Stomach (tissue), 9 donors: Measurements from ENCODE around the gene C2CD4C. TPM values are rescaled to one million over a fixed set of nuclear protein-coding genes. Genes with fewer than 3 reads are reported as not detected.

Experiments
- DNase-seq, 2 donors: peaks; one replicate each; pipeline versions ENCODE4 v3.0.0 to v3.0.0-alpha.2; 2013 to 2019
- H3K27ac ChIP-seq, 5 donors: fragments of 200-600 bp in 4 of 5; sonication (generic) in 4 of 5; one replicate each; pipeline ENCODE4 v1.5.1; 2013 to 2019; ENCODE audit warnings: mild to moderate bottlenecking in 1 of 5, moderate library complexity in 1 of 5
- H3K27me3 ChIP-seq, 3 donors: fragments of 200-600 bp; sonication (generic); one replicate each; pipeline ENCODE4 v1.5.1; 2017 to 2019; ENCODE audit warnings: mixed run types in 1 of 3
- H3K36me3 ChIP-seq, 4 donors: fragments of 200-600 bp; sonication (generic); 1 replicate in 3 of 4; 2 replicates in 1 of 4; pipeline ENCODE4 v1.5.1; 2016 to 2019
- H3K4me1 ChIP-seq, 4 donors: fragments of 200-600 bp; sonication (generic); one replicate each; pipeline ENCODE4 v1.5.1; 2016 to 2019
- H3K4me3 ChIP-seq, 4 donors: fragments of 200-600 bp; sonication (generic) in 3 of 4; one replicate each; pipeline ENCODE4 v1.5.1; 2016 to 2019; ENCODE audit warnings: mild to moderate bottlenecking in 1 of 4
- H3K9me3 ChIP-seq, 4 donors: fragments of 200-600 bp; sonication (generic); one replicate each; pipeline ENCODE4 v1.5.1; 2016 to 2019
- EP300 ChIP-seq: sonication (generic); formaldehyde crosslinking; IDR thresholded peaks from one replicate; pipeline ENCODE4 v1.6.1; 2017; ENCODE audit warnings: antibody characterized with exemption
- POLR2A ChIP-seq, 4 donors: fragments of 450-650 bp; IDR thresholded peaks; one replicate each; pipeline ENCODE4 v1.6.1; 2016; ENCODE audit warnings: antibody characterized with exemption in 4 of 4, control low read depth in 2 of 4, mild to moderate bottlenecking in 1 of 4, moderate library complexity in 1 of 4
- POLR2AphosphoS5 ChIP-seq, 3 donors: sonication (generic); formaldehyde crosslinking; IDR thresholded peaks; one replicate each; pipeline ENCODE4 v1.6.1; 2016; ENCODE audit warnings: antibody characterized with exemption in 3 of 3
- WGBS, 5 donors: extraction: QIAGEN DNeasy Blood & Tissue Kit in 3 of 5; methylation state at CpG; one replicate each; pipeline versions ENCODE4 v1.1.5 to v1.1.7; 2013 to 2018; 5-methylcytosine and 5-hydroxymethylcytosine counted together
- intact Hi-C: fragments of 100-400 bp; cut with DNase I; formaldehyde crosslinking; loops from one replicate; pipeline ENCODE4 v1.15.1; 2023; ENCODE audit warnings: low total_unique reads
- polyA plus RNA-seq, 3 donors: library from polyadenylated mRNA; stranded (reverse); fragments of 200-250 nt; gene quantifications; one replicate each; pipeline ENCODE4 v1.2.3, GENCODE V29; 2013
- total RNA-seq, 5 donors: library from RNA; depleted of rRNA; stranded (reverse); fragments of >200 nt; gene quantifications; one replicate each; pipeline versions ENCODE4 v1.1.0 to v1.2.3, GENCODE V29; 2014 to 2016
- TF ChIP-seq, protein P1 (sequence below), 7 experiments: fragments of 450-650 bp in 4 of 7; fragments of 200-600 bp in 3 of 7; sonication (generic) in 3 of 7; IDR thresholded peaks; one replicate each; pipeline ENCODE4 v1.5.1; 2016 to 2019; ENCODE audit warnings: antibody characterized with exemption in 7 of 7, control low read depth in 2 of 7, mild to moderate bottlenecking in 1 of 7
- donor health status: healthy with polysubstance abuse.
- donor health status: Bipolar disorder and iron deficiency.
- donor health status: healthy.

C2CD4C gene
- total and polyA plus RNA-seq, 8 donors: 0.31 to 9.3 (median 0.61) TPM; not detected in 3

- WGBS, 5 donors: 80 to 84% (median 82%) methylated on average over 34 to 43 of the region's 43 CpGs
- DNase-seq: no peak
- H3K27me3 ChIP-seq: peaks cover 0 to 74% (median 28%) of the 10 kb centered on the region in 3 donors
- intact Hi-C loops: no loop called here
- H3K4me3 ChIP-seq: no peak overlapping the region
- no peaks in the 10 kb centered on the region for H3K9me3 ChIP-seq
- H3K4me1 ChIP-seq: peaks cover 0 to 5% (median 0%) of the 10 kb centered on the region in 4 donors
- TF ChIP-seq, protein P1, sequence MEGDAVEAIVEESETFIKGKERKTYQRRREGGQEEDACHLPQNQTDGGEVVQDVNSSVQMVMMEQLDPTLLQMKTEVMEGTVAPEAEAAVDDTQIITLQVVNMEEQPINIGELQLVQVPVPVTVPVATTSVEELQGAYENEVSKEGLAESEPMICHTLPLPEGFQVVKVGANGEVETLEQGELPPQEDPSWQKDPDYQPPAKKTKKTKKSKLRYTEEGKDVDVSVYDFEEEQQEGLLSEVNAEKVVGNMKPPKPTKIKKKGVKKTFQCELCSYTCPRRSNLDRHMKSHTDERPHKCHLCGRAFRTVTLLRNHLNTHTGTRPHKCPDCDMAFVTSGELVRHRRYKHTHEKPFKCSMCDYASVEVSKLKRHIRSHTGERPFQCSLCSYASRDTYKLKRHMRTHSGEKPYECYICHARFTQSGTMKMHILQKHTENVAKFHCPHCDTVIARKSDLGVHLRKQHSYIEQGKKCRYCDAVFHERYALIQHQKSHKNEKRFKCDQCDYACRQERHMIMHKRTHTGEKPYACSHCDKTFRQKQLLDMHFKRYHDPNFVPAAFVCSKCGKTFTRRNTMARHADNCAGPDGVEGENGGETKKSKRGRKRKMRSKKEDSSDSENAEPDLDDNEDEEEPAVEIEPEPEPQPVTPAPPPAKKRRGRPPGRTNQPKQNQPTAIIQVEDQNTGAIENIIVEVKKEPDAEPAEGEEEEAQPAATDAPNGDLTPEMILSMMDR (IDR thresholded peaks at IDR 0.05): no peak
- TF ChIP-seq EP300 (no peak), POLR2AphosphoS5 (IDR thresholded peaks at IDR 0.05) (no peak), POLR2A (IDR thresholded peaks at IDR 0.05) (no peak)
- H3K27ac ChIP-seq: no peak overlapping the region
- H3K36me3 ChIP-seq: no peaks in the 10 kb centered on the region
Measured at GRCh38 chr19:375395-376110, 33.4 kb downstream of the C2CD4C start.

DNA sequence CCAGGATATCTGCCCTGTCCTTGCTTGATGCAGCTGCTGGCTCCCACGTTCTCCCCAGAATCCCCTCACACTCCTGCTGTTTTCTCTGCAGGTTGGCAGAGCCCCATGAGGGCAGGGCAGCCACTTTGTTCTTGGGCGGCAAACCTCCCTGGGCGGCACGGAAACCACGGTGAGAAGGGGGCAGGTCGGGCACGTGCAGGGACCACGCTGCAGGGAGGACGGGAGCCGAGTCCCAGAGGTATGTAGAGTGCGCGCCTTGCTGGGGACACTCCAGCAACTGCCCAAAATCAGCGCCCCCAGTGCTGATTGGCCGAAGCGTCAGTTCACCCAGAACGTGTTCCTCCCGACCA, 34.1 kb downstream of the C2CD4C start:
- H3K27me3 ChIP-seq: peaks cover 0 to 80% (median 28%) of the 10 kb centered on the region in 3 donors
- H3K36me3 ChIP-seq: no peaks in the 10 kb centered on the region
- intact Hi-C loops: no loop called here
- H3K4me1 ChIP-seq: peaks cover 0 to 5% (median 0%) of the 10 kb centered on the region in 4 donors
- WGBS, 5 donors: 68 to 76% (median 74%) methylated on average over 17 of the region's 17 CpGs
- H3K9me3 ChIP-seq: no peaks in the 10 kb centered on the region
- no peak overlapping the region for H3K27ac ChIP-seq
- TF ChIP-seq POLR2AphosphoS5 (IDR thresholded peaks at IDR 0.05) (no peak), EP300 (no peak), POLR2A (IDR thresholded peaks at IDR 0.05) (no peak)
- TF ChIP-seq, protein P1 (IDR thresholded peaks at IDR 0.05): no peak
- no peak for DNase-seq
- no peak overlapping the region for H3K4me3 ChIP-seq

GRCh38 chr19:374183-374885, 34.6 kb downstream of the C2CD4C start:
- peaks cover 0 to 5% (median 0%) of the 10 kb centered on the region in 4 donors for H3K4me1 ChIP-seq
- 64 to 70% (median 68%) methylated on average over 6 to 23 of the region's 23 CpGs for WGBS, 5 donors
- no peak for DNase-seq
- H3K27ac ChIP-seq: no peak overlapping the region
- intact Hi-C loops: no loop called here
- no peaks in the 10 kb centered on the region for H3K9me3 ChIP-seq
- H3K27me3 ChIP-seq: peaks cover 0 to 86% (median 28%) of the 10 kb centered on the region in 3 donors
- H3K36me3 ChIP-seq: no peaks in the 10 kb centered on the region
- H3K4me3 ChIP-seq: no peak overlapping the region
- no peak for TF ChIP-seq EP300
- TF ChIP-seq POLR2AphosphoS5 (IDR thresholded peaks at IDR 0.05): no peak
- TF ChIP-seq, protein P1 (IDR thresholded peaks at IDR 0.05): no peak
- no peak for TF ChIP-seq POLR2A (IDR thresholded peaks at IDR 0.05)

DNA sequence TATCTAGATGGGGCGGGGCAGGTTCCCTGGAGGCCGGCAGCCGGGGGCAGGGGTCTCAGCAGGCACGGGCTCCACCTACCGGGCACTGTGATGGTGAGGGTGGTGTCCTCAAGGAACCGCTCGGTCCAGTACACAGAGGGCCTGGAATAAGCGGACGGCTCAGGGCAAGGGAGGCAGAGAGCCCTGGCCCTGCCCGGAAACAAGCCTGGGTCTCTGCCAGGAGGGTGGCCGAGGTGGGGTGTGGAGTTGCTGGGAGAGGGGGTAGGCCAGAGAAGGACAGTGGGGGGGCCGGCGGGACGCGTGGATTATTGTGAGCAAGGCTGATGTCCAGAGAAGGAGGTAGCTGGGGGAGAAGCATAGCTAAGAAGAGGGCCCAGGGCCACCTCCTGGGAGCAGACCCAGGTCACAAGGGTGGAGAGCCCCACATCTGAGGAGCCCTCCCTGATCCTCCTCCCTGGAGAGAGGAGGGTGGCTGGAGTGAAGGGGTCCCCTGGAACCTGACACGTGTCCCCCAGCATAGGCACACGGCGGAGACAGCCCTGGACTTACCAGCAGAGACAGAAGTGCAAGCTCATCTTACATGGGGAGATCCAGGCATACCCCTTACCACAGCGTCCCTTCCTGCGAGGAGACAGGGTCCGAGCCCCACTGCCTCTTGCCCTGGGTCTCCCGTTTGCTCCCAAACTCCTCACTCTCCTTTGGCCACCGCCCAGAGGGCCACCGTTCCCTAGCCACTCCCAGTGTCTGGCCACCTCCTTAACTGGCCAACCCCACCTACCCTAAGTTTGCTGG, 35.4 kb downstream of the C2CD4C start:
- Histone ChIP-seq H3K36me3 (no peaks in the 10 kb centered on the region), H3K4me3 (no peak overlapping the region), H3K27me3 (peaks cover 0 to 84% (median 28%) of the 10 kb centered on the region in 3 donors), H3K4me1 (peaks cover 0 to 5% (median 0%) of the 10 kb centered on the region in 4 donors), H3K9me3 (no peaks in the 10 kb centered on the region), H3K27ac (no peak overlapping the region)
- intact Hi-C loops: no loop called here
- 71 to 76% (median 75%) methylated on average over 24 of the region's 24 CpGs for WGBS, 5 donors
- TF ChIP-seq POLR2A (IDR thresholded peaks at IDR 0.05) (no peak), POLR2AphosphoS5 (IDR thresholded peaks at IDR 0.05) (no peak), EP300 (no peak)
- TF ChIP-seq, protein P1 (IDR thresholded peaks at IDR 0.05): no peak
- no peak for DNase-seq
